ENCODE results near the gene DDX3Y.

The DDX3Y gene
- total RNA-seq = 0.04 to 0.06 reads per million in 2 experiments

DNA sequence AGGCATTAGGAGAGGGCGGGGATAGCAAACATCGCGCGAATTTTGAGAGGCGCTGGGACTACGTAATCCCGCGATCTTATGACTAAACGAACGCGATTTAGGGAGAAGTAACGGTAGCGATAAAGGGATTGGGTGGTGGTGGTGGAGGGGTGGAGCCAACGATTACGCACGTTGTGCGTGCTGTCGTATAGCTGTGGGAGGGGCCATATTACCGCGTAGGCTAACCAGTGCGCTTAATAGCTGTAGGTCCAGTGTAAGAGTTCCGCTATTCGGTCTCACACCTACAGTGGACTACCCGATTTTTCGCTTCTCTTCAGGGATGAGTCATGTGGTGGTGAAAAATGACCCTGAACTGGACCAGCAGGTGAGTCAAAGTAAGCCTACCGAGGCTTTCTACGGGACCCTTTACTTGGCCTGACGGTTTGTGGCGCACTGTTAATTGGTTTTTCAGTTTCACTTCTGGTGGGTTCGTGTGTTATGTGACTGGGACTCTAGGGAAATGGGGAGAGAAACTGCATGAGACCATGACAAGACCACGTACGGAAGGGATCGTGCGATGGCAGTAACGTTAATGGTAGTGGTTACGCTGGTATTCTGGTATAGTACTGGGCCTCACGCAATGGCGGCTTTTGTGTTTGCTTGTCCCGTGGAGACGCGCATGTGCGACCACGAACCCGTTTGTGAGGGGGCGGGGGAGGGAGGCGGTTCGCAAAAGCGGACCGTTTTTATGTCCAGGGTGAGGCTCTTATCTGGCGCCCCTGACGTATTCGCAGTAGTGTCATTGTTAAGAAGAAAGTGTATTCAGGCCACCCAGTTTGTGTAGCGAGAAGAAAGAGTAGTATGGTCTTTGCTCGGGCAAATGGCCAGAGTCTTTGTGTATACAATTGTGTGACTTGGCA, at the start of gene DDX3Y:
Gene DDX3Y (plus strand): TSS at position 251 of the 899 bp plus-strand sequence. CDS start 69 bp downstream, at position 320.
- DNase-seq (ENCODE audit: low read depth) = no peak

DNA sequence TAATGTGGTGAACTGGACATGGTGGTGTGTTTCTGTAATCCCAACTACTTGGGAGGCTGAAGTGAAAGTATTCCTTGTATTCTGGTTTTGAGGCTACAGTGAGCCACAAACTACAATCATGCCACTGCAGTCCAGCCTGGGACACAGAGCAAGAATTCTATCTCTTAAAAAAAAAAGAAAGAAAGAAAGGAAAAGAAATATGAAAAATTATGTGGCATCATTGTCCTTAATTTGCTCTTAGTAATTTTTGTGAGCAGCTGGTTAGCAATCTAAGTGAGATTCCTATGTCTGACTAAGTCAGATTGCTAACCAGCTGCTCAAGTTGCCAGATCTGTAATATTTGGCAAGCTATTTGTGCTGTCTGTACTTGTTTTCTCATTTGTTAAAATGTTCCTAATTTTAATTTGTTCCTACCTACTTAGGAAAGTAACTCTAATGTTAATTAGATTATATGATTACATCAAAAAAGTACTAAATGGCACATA, 48.8 kb upstream of the DDX3Y start:
- no peak for DNase-seq (ENCODE audit: low read depth)

DNA sequence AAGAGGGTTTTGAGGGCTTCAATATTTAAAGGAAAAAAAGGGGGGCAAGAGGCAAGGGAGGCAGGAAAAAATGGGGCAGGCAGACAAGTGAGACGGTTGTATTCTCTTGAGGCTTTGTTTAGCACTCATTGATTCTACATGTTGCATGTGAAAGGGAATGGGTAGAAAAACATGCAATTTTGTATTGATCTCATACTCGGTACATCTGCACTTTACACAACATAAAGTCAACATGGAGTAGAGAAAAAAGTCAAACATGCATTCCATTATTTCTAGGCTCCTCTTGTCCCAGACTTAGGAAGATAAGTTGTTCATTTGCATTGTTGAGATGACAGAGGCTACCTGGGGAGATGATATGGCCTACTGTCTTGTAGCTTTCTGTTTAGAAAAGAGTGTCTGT, 36.7 kb upstream of the DDX3Y start:
- DNase-seq (ENCODE audit: low read depth) = no peak

- no peak for DNase-seq (ENCODE audit: low read depth)
These were observed 7.7 kb upstream of the DDX3Y start for GRCh38 chrY:12896973-12897372.

DNA sequence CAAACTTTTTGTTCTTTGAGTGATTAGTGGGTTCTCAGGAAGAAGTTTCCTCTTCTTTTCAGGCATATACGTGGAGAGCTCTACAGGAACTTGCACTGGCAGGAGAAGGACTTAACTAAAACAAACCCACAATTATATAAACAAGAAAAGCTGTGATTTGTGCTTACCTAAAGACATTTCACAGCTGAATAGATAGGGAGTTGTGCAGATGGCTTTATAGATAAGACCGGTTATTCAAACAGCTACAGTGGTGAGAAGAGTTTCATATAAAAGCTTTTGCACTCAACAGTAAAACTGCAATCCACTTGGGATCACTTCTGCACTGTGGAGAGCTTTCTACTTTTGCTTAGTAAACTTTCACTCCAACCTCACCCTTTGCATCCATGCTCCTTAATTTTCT, 6.1 kb upstream of the DDX3Y start:
- DNase-seq (ENCODE audit: low read depth) = no peak

- no peak for DNase-seq (ENCODE audit: low read depth)
These were observed 827 bp downstream of the DDX3Y start for GRCh38 chrY:12905517-12905872.

DNA sequence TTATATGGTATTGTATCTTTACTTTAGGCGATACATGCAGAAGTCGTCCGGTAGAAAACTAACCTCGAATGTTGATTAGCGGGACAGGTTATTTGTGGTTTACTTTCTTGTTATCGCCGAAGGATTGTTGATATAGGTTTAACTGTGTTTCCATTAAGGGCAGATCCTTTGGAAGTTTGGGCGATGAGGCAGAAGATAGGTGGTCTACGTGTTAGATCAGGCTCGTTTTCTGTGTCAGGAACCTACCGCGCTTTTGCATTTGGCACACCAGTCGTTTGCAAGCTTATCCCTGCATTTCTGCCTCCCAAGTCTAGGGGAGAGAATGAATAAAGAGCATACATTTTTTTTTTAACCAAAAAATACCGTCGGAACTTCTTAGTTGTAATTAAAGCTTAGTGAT, 1.2 kb downstream of the DDX3Y start:
- no peak for DNase-seq (ENCODE audit: low read depth)

- DNase-seq (ENCODE audit: low read depth) = no peak
These were observed 8.9 kb downstream of the DDX3Y start for GRCh38 chrY:12913541-12913940.

- no peak for DNase-seq (ENCODE audit: low read depth)
These were observed 23.4 kb downstream of the DDX3Y start for GRCh38 chrY:12928043-12928442.

- DNase-seq (ENCODE audit: low read depth) = no peak
These were observed 37.3 kb downstream of the DDX3Y start for GRCh38 chrY:12941725-12942687.
